K562 (cell line): ENCODE data around the gene ABCA1. TPM values are rescaled to one million over a fixed set of nuclear protein-coding genes. Genes with fewer than 3 reads are reported as not detected.

ENCODE experiments used
- ATAC-seq: fragments of 200-7000 bp; cut with Tn5 transposase; 3 replicates; pipeline ENCODE4 v1.9.1; 2020; ENCODE audit warnings: moderate library complexity
- BruUV-seq: library from RNA; stranded (reverse); fragments of 400-500 nt; replicated peaks from 2 replicates; lab custom pipeline; 2021; lab: Mats Ljungman, UMichigan
- CTCF ChIA-PET: fragments of 300-600 bp; formaldehyde crosslinking; extraction: SDS; loops from one replicate; lab custom pipeline; 2021; ENCODE audit warnings: low intra/inter-chr PET ratio; lab: Yijun Ruan, JAX
- POLR2A ChIA-PET: fragments of 300-600, 350-650 bp; sonication (Branson Sonifier 250); formaldehyde crosslinking; extraction: SDS; loops from one replicate; lab custom pipeline; 2021; ENCODE audit warnings: antibody characterized with exemption, inconsistent platforms; lab: Yijun Ruan, JAX
- DNase-seq, 4 experiments: peaks; one replicate each; pipeline versions ENCODE4 v3.0.0 to v3.0.0-alpha.2; 2011 to 2018; ENCODE audit warnings: low spot score in 3 of 4, mixed read lengths in 3 of 4; ENCODE audit errors: extremely low read depth in 1 of 4
- FAIRE-seq: peaks from 2 replicates; lab custom pipeline; 2011; peaks lifted over from hg19 to GRCh38; lab: Jason Lieb, UNC
- H2AFZ ChIP-seq: 2 replicates; pipeline ENCODE4 v1.6.0; 2011; ENCODE audit warnings: low read depth, low read length, control low read depth, inconsistent platforms
- H3K27ac ChIP-seq: fragments of 200-600 bp; 3 replicates; pipeline ENCODE4 v1.8.0; 2011; ENCODE audit warnings: low read depth, mild to moderate bottlenecking, control low read depth, inconsistent platforms, low read length, moderate library complexity, mixed read lengths; ENCODE audit errors: extremely low read depth
- H3K27me3 ChIP-seq, 2 experiments: fragments of 300-600 bp in 1 of 2; 2 replicates in 1 of 2; 3 replicates in 1 of 2; pipeline versions ENCODE4 v1.6.0 to v1.8.0; 2011; ENCODE audit warnings: inconsistent platforms in 2 of 2, low read length in 2 of 2, mild to moderate bottlenecking in 1 of 2, mixed read lengths in 1 of 2, moderate library complexity in 1 of 2; ENCODE audit not compliant: control insufficient read depth in 2 of 2, insufficient read depth in 2 of 2
- H3K36me3 ChIP-seq: fragments of 300-600 bp; 3 replicates; pipeline ENCODE4 v1.8.0; 2011; ENCODE audit warnings: mild to moderate bottlenecking, low read length, inconsistent platforms; ENCODE audit not compliant: control insufficient read depth, insufficient read depth
- H3K4me1 ChIP-seq, 2 experiments: fragments of 200-600 bp in 1 of 2; replicated peaks in 1 of 2; 2 replicates in 1 of 2; 3 replicates in 1 of 2; pipeline versions ENCODE4 v1.5.1 to v1.8.0; 2011; ENCODE audit warnings: inconsistent platforms in 2 of 2, low read length in 2 of 2, mild to moderate bottlenecking in 1 of 2, mixed read lengths in 1 of 2, moderate library complexity in 1 of 2; ENCODE audit not compliant: control insufficient read depth in 2 of 2, insufficient read depth in 2 of 2
- H3K4me2 ChIP-seq: 2 replicates; pipeline ENCODE4 v1.6.1; 2011; ENCODE audit warnings: low read length, control low read depth, inconsistent platforms, mixed read lengths; ENCODE audit not compliant: insufficient read depth
- H3K4me3 ChIP-seq: fragments of 200-600 bp; sonication (generic), shearing (Covaris generic); 2 replicates; pipeline ENCODE4 v1.5.1; 2016; ENCODE audit warnings: control low read depth, inconsistent platforms
- H3K79me2 ChIP-seq: fragments of 200-600 bp; 3 replicates; pipeline ENCODE4 v1.8.0; 2011; ENCODE audit warnings: low read length, inconsistent platforms; ENCODE audit not compliant: control insufficient read depth, insufficient read depth
- H3K9ac ChIP-seq, 2 experiments: 2 replicates each; pipeline versions ENCODE4 v1.6.0 to v1.6.1; 2011; ENCODE audit warnings: low read depth in 2 of 2, low read length in 2 of 2, control low read depth in 1 of 2, inconsistent platforms in 1 of 2, mild to moderate bottlenecking in 1 of 2, mixed read lengths in 1 of 2; ENCODE audit not compliant: insufficient read depth in 1 of 2
- H3K9me1 ChIP-seq: one replicate; pipeline ENCODE4 v1.6.0; 2011; ENCODE audit warnings: inconsistent platforms, mild to moderate bottlenecking, low read length, moderate library complexity; ENCODE audit not compliant: control insufficient read depth, insufficient read depth
- H3K9me3 ChIP-seq: replicated peaks from 2 replicates; pipeline ENCODE4 v1.5.1; 2011; ENCODE audit warnings: low read depth, low read length, inconsistent platforms; ENCODE audit not compliant: control insufficient read depth, insufficient read depth
- H4K20me1 ChIP-seq: replicated peaks from 2 replicates; pipeline ENCODE4 v1.6.1; 2011; ENCODE audit warnings: low read length, inconsistent platforms, mixed read lengths; ENCODE audit not compliant: control insufficient read depth, insufficient read depth
- KLF16 ChIP-seq: IDR thresholded peaks from 2 replicates; pipeline ENCODE4 v1.6.1; 2016; ENCODE audit warnings: antibody characterized with exemption
- NFRKB ChIP-seq: fragments of 450-650 bp; IDR thresholded peaks from 2 replicates; pipeline ENCODE4 v1.6.1; 2016; ENCODE audit warnings: low read depth
- SP2 ChIP-seq: IDR thresholded peaks from 2 replicates; pipeline ENCODE4 v1.6.1; 2011; ENCODE audit warnings: mild to moderate bottlenecking, low read depth, low read length, moderate library complexity; ENCODE audit not compliant: poor library complexity, severe bottlenecking; ENCODE audit errors: extremely low read depth
- ZNF24 ChIP-seq: fragments of 450-650 bp; IDR thresholded peaks from 2 replicates; pipeline ENCODE4 v1.6.1; 2016
- WGBS: fragments of 100-300 bp; shearing (Covaris generic); methylation state at CpG from one replicate; pipeline ENCODE4 v1.1.6; 2016; ENCODE audit warnings: low coverage, mixed read lengths; ENCODE audit not compliant: insufficient coverage; ENCODE audit errors: missing lambda C conversion rate; 5-methylcytosine and 5-hydroxymethylcytosine counted together
- in situ Hi-C: fragments of 300-500 bp; cut with MboI; formaldehyde crosslinking; loops from 4 replicates; pipeline ENCODE4 v1.15.0; 2018; ENCODE audit warnings: inconsistent platforms, mixed read lengths
- intact Hi-C: fragments of 100-400 bp; cut with micrococcal nuclease; formaldehyde crosslinking; loops from 2 replicates; pipeline ENCODE4 v1.14.2; 2022
- polyA plus RNA-seq, 8 experiments: library from polyadenylated mRNA; depleted of rRNA in 4 of 8; stranded (reverse) in 5 of 8; unstranded in 3 of 8; fragments of >200 nt; fragmentation: Nextera tagmentation in 2 of 8; fragmentation: Illumina TruSeq in 1 of 8; extraction: Ambion mirVana in 2 of 8; extraction: Trizol in 1 of 8; gene quantifications; 2 replicates each; pipeline versions ENCODE4 v1.2.1 to v1.2.3, GENCODE V29; 2011 to 2014; ENCODE audit warnings: inconsistent platforms in 1 of 8, missing spikeins in 1 of 8
- total RNA-seq, 7 experiments: library from RNA; depleted of rRNA in 6 of 7; stranded (reverse); fragments of >200 nt in 6 of 7; fragmentation: Illumina TruSeq in 2 of 7; extraction: Trizol in 2 of 7; gene quantifications; 2 replicates each; pipeline versions ENCODE4 v1.2.1 to v1.2.3, GENCODE V29; 2011 to 2021; ENCODE audit warnings: low replicate concordance in 1 of 7
- TF ChIP-seq, protein P1 (sequence below), 2 experiments: fragments of 450-650 bp in 1 of 2; sonication (generic) in 1 of 2; formaldehyde crosslinking in 1 of 2; IDR thresholded peaks; 2 replicates each; pipeline versions ENCODE4 v1.7.1 to v1.9.0; 2016 to 2022; ENCODE audit warnings: inconsistent platforms in 1 of 2, mild to moderate bottlenecking in 1 of 2, missing genetic modification reagents in 1 of 2

ABCA1 gene
- total and polyA plus RNA-seq, 9 of the 15 experiments (the other 6 are each of a cell fraction or from before 2014, with no cell fraction given) = under 0.01 to 0.18 (median 0.02) TPM; not detected in 5

DNA sequence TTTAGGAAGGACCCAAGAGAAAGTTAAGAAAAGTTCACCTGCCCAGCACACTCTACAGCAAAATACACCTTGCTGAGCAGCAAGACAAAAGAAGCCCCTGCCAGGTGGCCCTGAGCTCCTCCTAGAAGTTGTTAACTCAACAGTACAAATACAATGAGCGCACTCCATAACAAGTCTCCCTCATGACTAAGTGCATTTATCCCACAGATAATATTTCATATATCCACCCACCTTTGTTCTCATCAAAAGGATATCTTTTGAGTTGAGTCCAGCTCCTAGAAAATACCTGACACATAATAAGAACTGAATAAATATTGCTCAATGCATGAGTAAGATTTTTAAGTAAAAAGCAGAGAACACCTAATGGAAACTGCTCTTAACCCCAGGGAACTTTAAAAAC is 73.3 kb downstream of the ABCA1 start:
- 0% methylated on average over 1 of the region's 1 CpG for WGBS
- ATAC-seq = no peak
- Histone ChIP-seq H4K20me1 (no peaks in the 10 kb centered on the region), H3K4me2 (no peak overlapping the region), H2AFZ (no peak overlapping the region), H3K27me3 (peaks cover 11 to 19% of the 10 kb centered on the region in 2 experiments; a peak in 4 of 5 replicates), H3K4me3 (no peak overlapping the region), H3K9ac (no peak overlapping the region), H3K79me2 (no peaks in the 10 kb centered on the region), H3K9me1 (no peaks in the 10 kb centered on the region), H3K27ac (no peak overlapping the region), H3K36me3 (no peaks in the 10 kb centered on the region), H3K4me1 (no peaks in the 10 kb centered on the region), H3K9me3 (no peaks in the 10 kb centered on the region)
- DNase-seq = no peak
- ChIA-PET CTCF (no interaction called here), POLR2A (interaction anchor here (0.6 kb wide), 1 partner anchor 10 kb away, joined by 3 read pairs; no protein-coding TSS in a partner anchor)
- no TSS peak for BruUV-seq
- no peak for FAIRE-seq
- intact Hi-C loops = no loop called here
- in situ Hi-C loops = no loop called here
- no peak for TF ChIP-seq NFRKB
- no peak for TF ChIP-seq ZNF24
- TF ChIP-seq, protein P1, sequence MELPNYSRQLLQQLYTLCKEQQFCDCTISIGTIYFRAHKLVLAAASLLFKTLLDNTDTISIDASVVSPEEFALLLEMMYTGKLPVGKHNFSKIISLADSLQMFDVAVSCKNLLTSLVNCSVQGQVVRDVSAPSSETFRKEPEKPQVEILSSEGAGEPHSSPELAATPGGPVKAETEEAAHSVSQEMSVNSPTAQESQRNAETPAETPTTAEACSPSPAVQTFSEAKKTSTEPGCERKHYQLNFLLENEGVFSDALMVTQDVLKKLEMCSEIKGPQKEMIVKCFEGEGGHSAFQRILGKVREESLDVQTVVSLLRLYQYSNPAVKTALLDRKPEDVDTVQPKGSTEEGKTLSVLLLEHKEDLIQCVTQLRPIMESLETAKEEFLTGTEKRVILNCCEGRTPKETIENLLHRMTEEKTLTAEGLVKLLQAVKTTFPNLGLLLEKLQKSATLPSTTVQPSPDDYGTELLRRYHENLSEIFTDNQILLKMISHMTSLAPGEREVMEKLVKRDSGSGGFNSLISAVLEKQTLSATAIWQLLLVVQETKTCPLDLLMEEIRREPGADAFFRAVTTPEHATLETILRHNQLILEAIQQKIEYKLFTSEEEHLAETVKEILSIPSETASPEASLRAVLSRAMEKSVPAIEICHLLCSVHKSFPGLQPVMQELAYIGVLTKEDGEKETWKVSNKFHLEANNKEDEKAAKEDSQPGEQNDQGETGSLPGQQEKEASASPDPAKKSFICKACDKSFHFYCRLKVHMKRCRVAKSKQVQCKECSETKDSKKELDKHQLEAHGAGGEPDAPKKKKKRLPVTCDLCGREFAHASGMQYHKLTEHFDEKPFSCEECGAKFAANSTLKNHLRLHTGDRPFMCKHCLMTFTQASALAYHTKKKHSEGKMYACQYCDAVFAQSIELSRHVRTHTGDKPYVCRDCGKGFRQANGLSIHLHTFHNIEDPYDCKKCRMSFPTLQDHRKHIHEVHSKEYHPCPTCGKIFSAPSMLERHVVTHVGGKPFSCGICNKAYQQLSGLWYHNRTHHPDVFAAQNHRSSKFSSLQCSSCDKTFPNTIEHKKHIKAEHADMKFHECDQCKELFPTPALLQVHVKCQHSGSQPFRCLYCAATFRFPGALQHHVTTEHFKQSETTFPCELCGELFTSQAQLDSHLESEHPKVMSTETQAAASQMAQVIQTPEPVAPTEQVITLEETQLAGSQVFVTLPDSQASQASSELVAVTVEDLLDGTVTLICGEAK (IDR thresholded peaks at IDR 0.05) = no peak
- TF ChIP-seq, protein P1 (CRISPR knock-in tag; IDR thresholded peaks at IDR 0.05) = no peak
- no peak for TF ChIP-seq SP2
- no peak for TF ChIP-seq KLF16
